Non-pigmented ciliary epithelial cell (primary cell): ENCODE measurements around the gene PHF1.
A peak's percentile ranks its signal among the peaks of the same experiment; 100 is the strongest.

Experiments
- DNase-seq: peaks from one replicate; pipeline ENCODE4 v3.0.0-alpha.2; 2010; ENCODE audit warnings: low read depth

Gene PHF1

GRCh38 chr6:33417903-33418689, 7.3 kb downstream of the PHF1 start, which contains the start of gene CUTA:
TSS of gene CUTA (minus strand) at chr6:33418107. CDS start at chr6:33418000, 107 bp downstream.
- peak; percentile 99 for DNase-seq

DNA sequence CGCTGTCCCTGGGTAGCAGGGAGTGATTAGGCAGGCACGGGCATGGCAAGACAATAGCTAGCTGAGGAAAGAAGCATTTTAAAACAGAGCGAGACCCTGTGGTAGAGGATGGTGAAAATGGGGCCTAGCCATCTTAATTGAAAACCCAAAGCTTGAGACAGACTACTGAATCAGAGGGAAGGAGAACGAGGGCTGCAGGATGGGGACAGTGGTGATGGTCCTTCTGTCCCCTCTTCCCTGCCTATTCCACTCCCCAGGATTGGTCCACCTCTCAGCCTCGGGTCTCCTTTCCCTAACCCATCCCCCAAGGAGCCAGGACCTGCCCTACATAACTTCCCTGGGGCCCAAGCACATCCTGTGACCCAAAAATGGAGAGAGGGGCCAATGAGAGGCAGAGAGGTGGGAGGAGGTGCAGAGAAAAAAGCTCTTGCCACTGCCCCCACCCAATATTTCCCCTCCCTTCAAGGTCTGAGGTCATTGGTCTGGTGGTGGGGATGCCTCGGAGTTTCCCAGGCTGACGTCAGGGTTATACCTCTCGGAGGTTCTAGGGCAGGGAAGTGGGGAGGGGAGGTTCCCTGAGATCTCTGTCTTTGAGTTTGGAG, 8.0 kb downstream of the PHF1 start:
- no peak for DNase-seq

DNA sequence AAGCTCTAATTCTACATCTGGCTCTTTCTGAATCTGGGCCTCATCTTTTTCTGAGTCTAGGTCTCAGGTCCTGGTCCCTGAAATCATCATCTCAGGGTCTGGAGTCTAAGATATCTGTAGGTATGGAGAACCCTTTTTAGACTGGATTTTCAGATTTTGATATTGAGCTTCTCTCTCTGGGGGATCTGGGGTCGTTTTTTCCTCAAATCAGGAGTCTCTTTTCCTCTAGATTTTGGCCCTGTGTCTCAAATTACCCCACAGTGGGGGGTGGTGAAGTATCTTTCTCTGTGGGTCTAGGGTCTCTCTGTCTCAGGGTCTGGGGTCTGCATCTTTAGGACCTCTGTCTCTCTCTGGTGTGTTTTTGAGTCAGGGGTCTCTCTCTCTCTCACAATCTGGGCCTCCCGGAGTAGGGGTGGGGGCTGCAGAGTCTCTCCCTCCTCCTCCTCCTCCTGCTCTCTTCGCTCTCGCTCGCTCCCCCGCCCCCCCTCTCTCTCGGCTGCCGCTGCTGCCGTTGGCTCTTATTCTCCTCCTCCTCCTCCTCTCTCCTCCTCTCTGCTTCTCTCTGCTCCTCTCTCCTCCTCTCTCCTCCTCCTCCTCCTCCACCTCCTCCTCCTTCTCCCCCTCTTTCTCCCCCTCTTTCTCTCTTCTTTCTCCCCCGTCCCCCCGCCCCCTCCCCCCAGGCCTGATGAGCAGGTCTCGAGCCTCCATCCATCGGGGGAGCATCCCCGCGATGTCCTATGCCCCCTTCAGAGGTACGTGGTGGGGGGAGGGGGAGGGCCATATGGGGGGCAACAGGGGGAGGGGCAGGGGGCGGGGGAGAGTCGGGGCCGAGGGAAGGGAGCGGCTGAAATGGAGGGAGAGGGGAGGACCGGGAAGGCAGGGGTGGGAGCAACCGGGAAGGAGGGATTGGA, 9.0 kb downstream of the PHF1 start, which contains the start of gene SYNGAP1:
TSS of gene SYNGAP1 (plus strand) at position 486 of the 911 bp plus-strand sequence. CDS start at position 686, 200 bp downstream.
- no peak for DNase-seq

GRCh38 chr6:33420491-33421343, 9.9 kb downstream of the PHF1 start:
- DNase-seq = no peak

DNA sequence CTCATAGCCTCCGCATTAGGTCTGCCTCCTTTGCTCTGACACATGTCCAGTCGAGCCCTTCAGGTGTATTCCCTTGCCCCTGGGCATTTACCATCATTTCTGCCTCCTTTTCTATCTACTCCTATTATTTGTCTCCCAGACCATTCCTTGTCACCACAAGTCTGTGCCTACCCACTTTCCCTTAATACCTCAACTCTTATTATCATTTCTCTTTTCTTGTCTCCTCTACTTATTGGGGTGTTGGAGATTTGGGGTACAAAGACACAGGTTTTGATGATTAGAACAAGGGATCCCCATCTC, 10.5 kb downstream of the PHF1 start:
- DNase-seq = no peak

GRCh38 chr6:33423777-33424176, 13.0 kb downstream of the PHF1 start:
- no peak for DNase-seq

GRCh38 chr6:33424855-33425667, 14.2 kb downstream of the PHF1 start:
- DNase-seq = no peak

DNA sequence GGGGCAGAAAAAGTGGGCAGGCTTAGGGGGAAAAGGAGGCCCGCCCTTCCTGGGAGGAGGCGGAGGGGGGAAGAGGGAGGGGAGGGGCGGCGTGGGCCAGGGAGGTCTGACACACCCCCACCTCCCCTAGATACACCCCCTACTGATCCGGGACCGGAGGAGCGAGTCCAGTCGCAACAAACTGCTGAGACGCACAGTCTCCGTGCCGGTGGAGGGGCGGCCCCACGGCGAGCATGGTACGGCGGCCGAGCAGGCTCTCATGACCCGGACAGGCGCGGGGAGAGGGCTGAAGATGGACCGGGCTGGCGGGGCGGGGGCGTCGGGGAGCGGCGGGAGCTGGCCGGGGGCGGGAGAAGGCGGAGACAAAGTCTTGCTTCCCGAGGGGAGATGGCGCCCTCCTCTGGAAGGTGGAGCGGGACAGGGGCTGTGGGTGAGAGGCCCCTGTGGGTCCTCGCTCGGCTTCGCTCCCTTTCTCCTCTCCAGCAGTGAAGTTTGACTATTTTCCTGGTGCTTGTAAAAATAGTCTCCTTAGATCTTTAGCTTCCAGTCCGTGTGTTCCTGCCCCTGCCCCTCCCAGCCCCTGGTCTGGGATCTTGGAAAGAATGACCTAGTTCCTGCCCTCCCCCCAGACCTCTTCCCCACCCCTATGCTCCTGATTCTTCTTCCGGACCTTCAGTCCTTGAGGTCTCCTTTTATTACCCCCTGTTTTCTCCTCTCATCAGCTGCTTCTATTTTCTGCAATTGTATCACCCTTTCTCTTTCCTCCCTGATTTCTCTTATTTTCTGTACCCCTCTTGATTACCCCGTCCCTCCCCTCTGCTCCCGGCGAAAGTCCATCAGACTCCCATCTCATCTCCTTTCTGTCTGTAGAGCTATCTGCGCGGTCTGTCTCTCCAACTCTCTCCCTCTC, 15.1 kb downstream of the PHF1 start:
- DNase-seq = no peak

DNA sequence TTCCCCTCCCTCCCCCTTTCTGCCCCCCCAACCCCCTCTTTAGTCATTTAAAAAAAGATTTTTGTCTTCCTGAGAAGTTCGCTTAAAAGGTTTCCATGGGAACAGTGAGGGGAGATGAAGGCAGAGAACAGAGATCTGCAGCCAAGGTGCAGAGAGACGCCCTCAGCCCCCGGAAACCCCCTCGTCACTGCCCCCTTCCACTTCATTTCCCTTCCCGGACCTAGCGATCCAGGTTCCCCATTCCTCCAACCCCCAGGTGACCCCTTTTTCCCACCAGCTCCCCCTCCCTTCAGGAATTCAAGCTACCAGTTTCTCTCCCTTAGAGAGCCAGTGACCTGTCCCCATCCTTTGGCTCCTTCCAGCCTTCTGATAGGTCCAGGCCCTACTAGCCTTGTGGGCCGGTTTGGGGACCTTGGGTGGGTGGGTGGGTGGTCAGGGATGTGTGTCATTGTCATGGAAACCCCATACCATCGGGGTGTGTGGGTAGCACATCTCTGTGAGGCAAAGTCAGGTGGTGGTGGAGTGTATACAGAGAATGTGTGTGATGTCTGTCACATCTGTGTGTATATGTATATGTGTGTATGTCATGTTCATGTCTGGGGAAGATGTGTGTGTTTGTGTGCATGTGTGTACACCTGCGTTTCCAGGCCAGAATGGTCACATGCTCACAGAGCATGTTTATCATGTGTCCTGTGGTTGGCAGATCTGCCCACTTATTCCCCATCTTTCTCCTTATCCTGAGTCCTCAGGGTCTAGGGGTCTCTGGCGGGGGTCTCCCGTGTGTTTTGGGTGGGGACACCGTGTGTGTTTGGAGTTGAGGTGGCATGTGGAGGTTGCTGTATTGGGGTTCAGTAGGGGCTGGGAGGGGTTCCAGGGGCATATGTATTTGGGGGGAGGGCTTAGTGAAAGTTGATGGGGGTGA, 16.0 kb downstream of the PHF1 start:
- no peak for DNase-seq

DNA sequence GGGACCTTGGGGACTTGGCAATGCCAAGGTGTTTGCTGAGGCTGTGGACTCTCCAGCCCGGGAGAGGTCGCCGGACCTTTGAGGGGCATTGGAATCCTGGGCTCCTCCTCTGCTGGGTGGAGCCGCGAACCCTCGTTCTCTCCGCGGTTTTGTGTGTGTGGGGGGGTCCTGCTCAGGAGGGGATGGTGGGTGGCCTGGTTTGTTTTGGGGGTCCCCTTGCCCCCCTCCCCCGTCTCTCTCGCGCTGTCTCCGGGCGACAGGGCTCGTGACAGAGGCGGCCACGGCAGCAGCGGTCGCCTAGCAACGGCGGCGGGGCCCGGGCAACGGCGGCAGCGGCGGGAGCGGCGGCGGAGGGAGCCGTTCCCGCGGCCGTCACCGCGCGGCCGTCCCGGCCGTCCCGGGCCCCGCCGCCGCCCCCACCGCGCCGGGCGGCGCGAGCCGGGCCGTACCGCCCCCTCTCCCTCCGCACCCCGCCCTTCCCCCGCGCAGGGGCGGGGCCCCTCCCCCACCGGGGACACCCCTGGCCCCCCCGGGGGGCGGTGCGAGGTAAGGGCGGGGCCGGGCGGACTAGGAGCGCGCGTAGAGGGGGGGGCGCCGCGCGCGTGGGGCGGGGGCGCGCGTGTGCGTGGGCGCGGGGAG, 16.9 kb downstream of the PHF1 start:
- DNase-seq = no peak

GRCh38 chr6:33428224-33428965, 17.6 kb downstream of the PHF1 start:
- DNase-seq = no peak

DNA sequence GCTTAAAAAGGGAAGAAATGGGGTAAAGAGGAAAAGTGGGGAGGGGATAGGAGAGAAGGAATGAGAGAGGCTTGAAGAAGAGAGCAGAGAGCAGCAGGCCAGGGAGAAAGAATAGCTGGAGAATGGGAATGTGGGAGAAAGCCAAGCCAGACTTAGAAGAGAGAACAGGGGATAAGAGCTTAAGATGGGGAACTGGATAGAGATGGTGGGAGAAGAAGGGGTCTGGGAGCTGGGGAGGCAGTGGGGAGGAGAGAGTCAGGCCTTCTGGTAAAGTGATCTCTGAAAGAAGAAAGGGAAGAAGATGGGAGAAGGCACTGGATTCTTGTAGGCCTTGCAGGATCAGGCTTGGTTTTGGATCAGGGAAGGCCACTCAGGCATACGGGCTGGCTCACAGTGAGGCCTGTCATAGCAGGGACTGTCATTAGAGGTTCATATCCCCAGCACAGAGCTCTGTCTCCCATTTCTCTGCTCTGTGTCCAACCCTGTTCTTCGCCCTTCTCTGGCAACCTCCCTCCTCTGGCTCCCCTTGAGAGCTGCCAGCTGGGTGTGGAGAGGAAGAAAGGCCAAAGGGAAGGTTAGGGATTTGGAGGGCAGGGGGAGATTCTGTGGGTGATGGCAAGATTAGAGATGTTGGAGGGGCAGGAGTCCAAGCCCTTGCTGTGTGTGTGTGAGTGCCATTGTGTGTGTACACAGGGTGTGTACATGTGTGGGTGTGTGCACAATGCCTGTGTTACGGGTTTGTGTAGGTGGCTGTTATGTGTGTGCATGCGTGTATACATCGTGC, 18.3 kb downstream of the PHF1 start:
- DNase-seq = no peak

GRCh38 chr6:33429750-33430052, 18.9 kb downstream of the PHF1 start:
- no peak for DNase-seq

- no peak for DNase-seq
Observed at GRCh38 chr6:33430334-33430733, 19.5 kb downstream of the PHF1 start.

GRCh38 chr6:33430991-33431879, 20.4 kb downstream of the PHF1 start:
- DNase-seq = no peak
